T-helper 1 cell (primary cell): ENCODE measurements around the gene PACSIN1.
A peak's percentile ranks its signal among the peaks of the same experiment; 100 is the strongest.

ENCODE experiments used
- DNase-seq, 5 donors: peaks; one replicate each; pipeline ENCODE4 v3.0.0-alpha.2; 2012 to 2020

PACSIN1 gene

DNA sequence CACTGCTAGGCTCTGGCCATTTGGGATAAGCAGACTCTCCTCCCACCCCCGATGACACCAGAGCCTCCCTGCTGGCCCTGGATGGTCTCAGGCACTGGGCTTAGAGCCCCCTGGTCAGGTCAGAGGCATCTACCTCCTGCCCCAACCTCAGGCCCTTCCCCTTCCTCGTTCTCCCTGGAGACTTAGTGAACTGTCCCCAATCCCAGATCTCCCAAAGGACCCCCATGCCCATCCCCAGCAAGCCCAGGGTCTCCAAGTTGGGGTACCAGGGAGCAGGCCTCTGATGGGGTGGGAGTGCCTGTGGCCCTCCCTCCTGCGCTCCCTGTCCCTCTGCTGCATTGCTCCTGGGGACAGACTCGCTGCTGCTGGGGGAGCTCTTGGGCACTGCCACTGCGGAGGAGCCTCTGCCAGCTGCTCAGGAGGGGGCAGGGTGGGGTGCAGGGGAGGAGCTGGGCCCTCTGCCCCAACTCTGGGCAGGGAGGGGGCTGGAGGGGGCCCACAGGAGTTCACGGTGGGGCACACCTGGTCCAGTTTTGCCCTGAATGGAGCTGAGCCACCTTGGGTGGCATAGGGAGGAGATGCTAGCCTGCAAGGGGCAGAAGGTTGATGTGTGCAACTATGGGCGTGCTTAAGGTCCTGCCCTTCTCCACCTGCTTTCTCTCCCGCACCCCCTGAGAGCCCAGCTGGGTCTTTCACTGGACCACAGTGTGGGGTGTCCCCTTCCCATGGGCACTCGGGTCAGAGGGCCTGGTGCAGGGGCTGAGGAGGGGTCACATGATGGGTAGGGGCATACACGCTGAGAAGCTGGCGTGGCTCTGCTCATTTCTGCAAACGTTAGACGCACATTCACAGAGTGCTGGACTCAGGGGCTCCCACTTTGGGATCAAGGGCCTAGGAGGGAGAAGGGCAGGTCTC, 49.9 kb downstream of the PACSIN1 start:
- no peak for DNase-seq

DNA sequence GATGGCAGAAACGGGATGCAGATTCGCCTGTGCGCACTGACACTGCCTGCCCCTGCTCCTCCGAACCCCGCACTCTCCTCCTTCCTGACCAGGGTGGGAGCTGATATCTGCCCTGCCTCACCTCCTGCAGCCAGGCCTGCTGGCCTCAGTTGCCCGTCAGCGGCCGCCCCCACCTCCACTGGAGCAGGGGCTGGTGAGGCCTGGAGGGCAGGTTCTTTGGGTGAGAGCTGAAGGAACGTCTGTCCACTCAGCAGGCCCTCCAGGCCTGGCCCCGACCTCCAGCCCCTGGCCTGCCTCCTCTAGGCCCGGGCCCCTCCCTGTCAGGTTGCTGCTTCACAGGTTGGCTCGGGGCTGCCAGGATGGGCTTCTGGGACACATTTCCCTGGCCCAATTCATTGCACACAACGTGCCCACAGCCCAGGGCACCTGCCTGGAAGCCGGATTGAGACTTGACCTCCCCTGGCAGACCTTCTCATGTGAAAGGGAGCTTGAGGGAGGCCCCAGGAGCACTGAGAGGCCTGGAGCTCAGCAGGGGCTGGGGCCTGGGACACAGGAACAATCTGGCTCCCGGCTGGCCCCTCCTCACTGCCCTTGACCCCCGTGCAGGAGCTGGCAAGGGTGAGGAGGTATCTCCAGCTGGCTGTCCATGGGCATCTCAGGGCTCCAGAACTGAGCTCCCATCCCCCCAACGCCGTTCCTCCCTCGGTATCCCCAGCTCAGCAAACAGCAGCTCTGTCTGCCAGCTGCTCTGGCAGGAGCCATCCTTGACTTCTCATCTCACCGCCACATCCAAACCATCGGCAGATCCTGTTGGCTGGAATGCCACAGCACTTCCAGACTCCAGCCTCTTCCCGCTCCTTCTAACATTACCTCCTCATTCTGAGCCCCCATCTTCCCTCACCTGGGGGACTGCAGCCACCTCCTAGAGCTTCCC, 50.8 kb downstream of the PACSIN1 start:
- DNase-seq: no peak

DNA sequence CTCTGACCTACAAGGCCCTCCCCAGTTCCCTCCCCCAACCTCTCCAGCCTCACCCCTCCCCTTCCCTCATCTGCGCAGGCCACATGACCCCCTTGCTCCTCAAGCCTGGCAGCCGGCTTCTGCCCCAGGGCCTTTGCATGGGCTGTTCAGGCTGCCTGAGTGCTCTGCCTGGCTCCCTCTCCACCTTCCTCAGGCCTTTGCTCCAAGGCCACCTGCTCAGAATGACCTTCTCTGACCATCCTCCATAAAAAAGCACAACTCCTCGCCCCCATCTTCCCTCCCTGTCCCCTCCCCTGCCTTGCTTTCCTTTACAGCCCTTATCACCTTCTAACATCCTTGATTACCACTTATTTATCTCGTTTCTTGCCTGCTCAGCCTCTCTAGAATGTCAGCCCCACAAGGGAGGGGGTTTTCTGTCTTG, 51.6 kb downstream of the PACSIN1 start:
- DNase-seq: no peak

DNA sequence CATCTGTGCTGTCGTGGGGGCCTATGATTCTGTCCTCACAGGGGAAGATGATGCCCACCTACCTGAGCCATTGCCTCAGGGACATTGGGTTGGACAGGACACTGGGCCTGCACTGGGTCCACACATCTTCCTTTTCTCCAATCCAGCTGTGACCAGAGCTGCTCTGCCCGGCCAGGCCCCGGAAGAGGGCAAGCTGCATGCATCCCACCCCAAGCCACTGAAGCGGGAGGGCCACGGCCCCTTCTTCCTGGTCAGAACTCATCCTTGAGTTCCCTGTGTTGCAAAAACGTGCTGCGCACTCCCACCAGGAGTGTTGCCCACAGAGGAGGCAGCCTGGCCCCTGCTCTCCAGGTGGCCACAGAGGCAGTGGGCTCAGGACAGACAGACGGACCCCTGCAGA, 52.1 kb downstream of the PACSIN1 start:
- no peak for DNase-seq

DNA sequence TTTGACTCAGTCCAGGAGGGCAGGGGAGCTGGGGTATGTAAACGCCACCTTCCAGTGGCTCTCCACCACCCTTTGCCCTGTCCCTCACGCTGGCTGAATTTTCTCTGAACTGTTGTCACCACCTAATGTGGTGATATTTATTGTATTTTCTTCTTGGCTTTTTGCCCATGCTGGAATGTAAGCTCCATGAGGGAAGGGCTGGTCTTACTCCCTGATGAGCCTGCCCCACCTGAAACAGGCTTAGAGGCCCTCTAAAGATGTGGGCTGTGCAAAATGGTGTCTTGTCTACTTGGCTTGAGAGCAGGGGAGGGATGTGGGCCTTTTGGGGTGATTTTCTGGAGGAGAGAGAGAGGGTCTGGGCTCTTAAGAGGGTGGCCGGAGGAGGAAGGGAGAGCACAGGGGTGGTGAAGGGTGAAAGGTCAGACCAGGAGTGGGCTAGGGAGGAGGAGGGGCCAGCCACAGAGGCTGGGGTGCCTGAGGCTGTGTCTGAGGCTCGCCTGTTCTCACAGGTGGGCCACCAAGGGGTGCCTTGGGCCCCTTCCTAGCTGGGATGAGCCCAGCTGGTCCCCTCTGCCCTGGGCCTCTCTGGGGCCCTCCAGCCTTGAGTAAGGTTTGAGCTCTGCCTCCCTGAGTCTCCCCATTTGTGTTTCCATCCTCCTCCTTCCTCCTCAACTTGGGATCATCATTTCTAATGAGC, 52.9 kb downstream of the PACSIN1 start:
- DNase-seq: no peak

GRCh38 chr6:34519971-34520644, 54.2 kb downstream of the PACSIN1 start:
- no peak for DNase-seq

DNA sequence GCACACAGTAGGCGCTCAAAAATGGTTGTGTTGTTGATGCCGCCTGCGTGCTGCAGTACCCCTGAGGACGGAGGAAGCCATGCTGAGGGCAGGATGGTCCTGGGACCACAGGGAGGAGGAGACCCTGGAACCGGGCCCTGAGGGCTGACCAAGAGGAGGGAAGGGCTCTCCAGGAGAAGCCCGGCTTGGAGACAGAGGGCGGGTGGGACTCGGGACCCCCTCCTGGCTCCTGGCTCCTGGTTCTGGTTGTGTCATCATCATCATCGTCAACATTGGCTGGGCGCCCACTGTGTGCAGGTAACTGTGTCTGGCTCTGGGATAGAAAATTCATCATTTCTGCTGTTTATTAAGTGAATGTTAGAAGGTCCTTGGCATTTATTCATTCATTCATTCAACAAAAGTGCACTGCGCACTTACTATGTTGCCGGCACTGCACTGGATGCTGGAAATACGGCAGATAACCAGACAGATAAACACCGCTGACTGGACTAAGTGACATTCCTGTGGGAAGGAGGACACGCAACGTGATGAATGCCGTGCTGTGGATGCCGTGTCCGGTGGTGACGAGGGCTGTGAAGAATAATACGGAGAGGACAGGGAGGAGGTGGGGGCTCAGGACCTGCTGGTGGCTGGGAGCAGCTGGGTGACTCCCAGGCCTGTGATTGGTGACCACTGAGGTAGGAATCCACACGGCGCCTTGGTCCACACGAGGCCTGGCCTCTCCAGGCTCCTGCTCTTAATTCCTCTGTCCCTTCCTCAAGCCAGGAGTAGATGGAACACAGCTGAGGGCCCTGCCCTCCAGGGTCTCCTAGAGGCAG, 55.0 kb downstream of the PACSIN1 start:
- no peak for DNase-seq

DNA sequence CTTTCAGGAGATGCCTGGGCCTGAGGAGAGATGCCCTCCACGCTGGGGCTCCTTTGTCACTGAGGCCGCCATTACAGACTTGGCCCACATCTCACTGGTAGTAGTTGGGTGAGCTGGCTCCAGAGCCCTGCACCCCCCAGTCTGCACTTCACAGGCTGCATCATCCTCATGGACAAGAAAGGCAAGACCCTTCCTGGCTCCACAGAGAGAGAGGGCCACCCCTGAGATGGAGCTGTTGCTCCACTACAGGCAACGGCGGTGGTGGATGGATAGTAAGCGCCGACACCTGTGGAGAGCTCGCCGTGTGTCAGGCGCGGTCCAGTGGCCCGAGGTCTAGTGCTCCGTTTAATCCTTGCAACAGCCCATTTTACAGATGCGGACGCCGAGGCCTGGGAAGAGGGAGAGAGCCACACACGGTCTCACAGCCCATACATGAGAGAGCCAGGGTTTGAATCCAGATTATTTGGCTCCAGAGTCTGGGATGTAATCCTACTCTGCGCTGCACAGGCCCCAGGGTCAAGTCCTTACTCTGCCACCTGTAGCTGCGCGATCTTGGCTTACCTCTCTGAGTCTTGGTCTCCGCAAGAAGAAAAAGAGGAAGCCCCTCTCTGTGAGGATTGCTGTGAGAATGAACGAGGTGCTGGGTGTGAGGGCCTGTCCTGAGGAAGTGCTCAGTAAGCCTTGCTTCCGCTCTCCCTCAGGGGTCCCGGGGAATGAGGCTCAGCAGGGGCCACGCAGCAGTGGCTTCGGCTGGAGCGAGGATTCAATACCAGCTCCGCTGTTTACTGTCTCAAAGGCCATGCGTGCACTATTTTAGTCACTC, 55.8 kb downstream of the PACSIN1 start:
- no peak for DNase-seq

GRCh38 chr6:34522761-34523160, 56.9 kb downstream of the PACSIN1 start:
- no peak for DNase-seq

GRCh38 chr6:34523441-34524206, 57.7 kb downstream of the PACSIN1 start:
- no peak for DNase-seq

DNA sequence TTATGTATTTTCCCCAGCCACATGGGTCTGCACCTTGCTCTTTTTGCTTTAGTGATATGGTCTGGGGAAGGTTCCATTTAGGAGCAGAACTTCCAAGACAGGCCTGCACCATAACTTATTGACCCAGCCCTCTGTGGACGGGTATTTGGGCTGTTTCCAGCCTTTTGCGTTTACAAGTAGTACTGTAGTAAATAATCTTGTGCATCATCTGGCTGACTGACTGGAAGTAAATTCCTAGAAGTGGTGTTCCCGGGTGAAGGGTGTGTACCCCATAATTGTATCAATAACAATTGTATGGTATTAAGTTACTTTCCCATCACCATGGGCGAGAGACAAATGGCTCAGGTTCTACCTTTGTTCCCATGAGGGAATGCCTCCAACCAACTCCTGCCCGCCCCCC, 58.6 kb downstream of the PACSIN1 start:
- DNase-seq: no peak

DNA sequence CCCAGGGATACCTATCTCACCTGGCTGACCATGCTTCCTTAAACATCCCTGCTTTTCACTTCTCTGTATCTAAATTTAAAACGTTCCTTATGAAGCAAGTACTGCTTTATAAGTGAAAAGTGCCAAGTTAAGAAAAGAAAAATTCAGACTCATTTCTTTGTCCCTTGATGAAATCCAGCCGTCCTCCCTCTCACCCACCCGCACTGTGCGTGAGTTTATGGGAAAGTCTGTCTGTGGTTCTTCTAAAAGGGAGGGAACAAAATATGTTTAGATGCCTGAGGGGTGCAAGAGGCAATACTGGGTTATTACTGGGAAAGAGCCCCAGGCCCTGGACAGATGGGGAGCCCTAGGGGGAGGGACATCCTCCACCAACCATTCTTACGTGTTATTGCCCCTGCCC, 59.1 kb downstream of the PACSIN1 start:
- DNase-seq: no peak

DNA sequence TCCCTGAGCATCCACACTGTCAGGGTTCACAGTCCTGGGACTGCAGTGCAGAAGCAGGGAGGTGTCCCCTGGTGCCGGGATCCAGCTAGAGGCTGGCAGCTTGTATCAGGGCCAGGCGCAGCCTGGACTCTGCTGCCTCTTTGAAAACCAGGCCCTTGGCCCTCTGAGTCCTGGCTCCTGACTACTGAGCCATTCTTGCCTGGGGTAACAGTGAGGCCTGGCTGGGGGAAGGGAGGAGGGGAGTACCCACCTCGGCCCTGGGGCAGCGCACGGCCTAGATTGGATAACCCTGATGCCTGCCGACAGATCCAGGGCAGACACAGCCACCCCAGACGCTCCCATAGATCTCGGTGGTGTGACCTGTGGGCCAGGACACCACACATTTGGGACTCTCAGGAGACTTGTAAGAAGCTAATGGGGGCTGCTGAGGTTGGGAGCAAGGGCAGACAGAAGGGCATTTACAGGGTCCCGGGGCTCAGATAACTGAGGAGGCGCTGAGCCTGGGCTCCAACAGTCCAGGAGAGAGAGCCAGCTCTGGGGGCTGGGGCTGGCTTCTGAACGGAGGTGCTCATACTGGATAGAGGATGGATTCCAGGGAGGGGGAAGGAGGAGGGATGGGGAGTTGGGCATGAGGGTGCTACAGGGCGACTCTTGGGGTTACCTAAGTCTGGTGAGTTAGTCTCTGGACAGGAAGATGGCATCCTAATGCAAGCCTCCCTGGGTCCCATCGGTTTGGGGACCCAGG, 59.7 kb downstream of the PACSIN1 start:
- DNase-seq: no peak

- no peak for DNase-seq
These were observed 60.5 kb downstream of the PACSIN1 start for GRCh38 chr6:34526241-34526972.

- DNase-seq: peak; percentile 93 to 96 (median 95)
These were observed 61.3 kb downstream of the PACSIN1 start for GRCh38 chr6:34526992-34527728.

DNA sequence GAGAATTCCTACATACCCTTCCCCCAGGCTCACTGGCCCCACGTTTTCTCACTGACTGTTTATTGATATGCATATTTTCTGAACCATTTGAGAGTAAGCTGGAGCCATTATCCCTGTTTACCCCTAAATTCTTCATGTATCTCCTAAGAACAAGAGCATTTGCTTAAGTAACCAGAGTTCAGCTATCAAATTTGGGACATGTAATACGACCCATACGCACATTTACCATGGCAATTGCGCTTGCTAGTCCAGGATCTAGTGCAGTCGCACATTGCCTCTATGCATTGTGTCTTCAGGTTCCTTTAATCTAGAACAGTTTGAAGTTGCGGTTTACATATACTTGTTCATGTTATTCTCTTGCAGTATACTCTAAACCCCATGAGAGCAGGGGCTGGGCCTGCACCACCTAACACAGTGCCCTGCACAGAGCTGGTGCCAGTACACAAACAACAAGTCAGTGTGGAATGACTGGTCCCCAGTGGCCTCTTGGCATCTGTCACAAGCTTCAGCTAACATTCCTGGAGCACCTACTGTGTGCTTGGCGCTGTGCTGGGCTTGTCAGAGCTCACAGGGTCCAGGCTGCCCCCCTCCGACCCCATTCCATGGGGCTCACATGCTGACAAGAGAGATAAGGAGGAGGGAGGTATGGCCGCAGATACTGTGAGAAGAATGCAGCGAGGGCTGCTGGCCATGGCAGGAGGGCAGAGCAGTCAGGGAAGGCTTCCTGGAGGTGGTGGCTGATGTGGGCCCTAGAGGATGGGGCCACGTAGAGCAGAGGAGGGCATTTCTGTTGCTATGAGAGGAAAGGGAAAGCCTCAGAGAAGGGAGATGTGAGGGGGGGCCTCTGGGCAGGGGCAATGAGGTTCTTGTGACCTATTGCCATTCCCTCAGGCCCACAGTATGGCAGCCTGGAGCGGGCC, 62.1 kb downstream of the PACSIN1 start:
- no peak for DNase-seq
